Measurements from ENCODE around the gene MNT. TPM values are rescaled to one million over a fixed set of nuclear protein-coding genes. Genes with fewer than 3 reads are reported as not detected.

The MNT gene
- total and polyA plus RNA-seq, 11 donors = 4.1 to 20.4 (median 9.8) TPM

- intact Hi-C loops (cut with DNase I) = no loop called here
- peaks cover 0 to 31% (median 17%) of the 10 kb centered on the region in 12 donors for H3K4me1 ChIP-seq
- H3K9me3 ChIP-seq = no peaks in the 10 kb centered on the region
- TF ChIP-seq POLR2A (IDR thresholded peaks at IDR 0.05) (peak; percentile 39 to 88), CTCF (IDR thresholded peaks at IDR 0.05) (peak in 8 of 12 donors; percentile 14 to 57 (median 32))
- peak within 1 kb of the TSS; percentile 6 to 95 (median 82) for H3K27ac ChIP-seq
- peaks cover 0 to 42% (median 39%) of the 10 kb centered on the region in 9 donors for H3K36me3 ChIP-seq
- WGBS, 4 donors = 0 to 1% (median 0%) methylated on average over 20 to 48 of the region's 48 CpGs
- H3K27me3 ChIP-seq = no peaks in the 10 kb centered on the region
- ATAC-seq (peak; percentile 95 to 99 (median 96)), DNase-seq (peak; percentile 92 to 95 (median 93))
- peak within 1 kb of the TSS; percentile 70 to 96 (median 88) for H3K4me3 ChIP-seq
Measured at GRCh38 chr17:2336215-2336851, 64.5 kb downstream of the MNT start, which contains the start of gene TSR1. Gene TSR1, minus strand, starts transcription at chr17:2336457. Its CDS starts 30 bp downstream, at chr17:2336427.

GRCh38 chr17:2335726-2336214, 65.1 kb downstream of the MNT start:
- Histone ChIP-seq H3K4me3 (peak overlapping the region; percentile 70 to 96 (median 88)), H3K9me3 (no peaks in the 10 kb centered on the region), H3K4me1 (peaks cover 0 to 31% (median 17%) of the 10 kb centered on the region in 12 donors), H3K27ac (peak overlapping the region in 10 of 12 donors; percentile 68 to 95 (median 82)), H3K36me3 (peaks cover 0 to 47% (median 43%) of the 10 kb centered on the region in 9 donors), H3K27me3 (no peaks in the 10 kb centered on the region)
- DNase-seq (no peak), ATAC-seq (no peak)
- WGBS, 4 donors = 2 to 4% (median 3%) methylated on average over 17 of the region's 17 CpGs
- TF ChIP-seq POLR2A (IDR thresholded peaks at IDR 0.05) (no peak), CTCF (IDR thresholded peaks at IDR 0.05) (no peak)
- intact Hi-C loops (cut with DNase I) = no loop called here

Other genes with a start within 250 kb of the MNT start
- 10 to 100 TPM; 12.2 to 38.6 (median 22.1) TPM for gene SMG6, start 97.3 kb downstream of the MNT start, total RNA-seq
- 10 to 100 TPM; 14.7 to 27.2 TPM for gene SMG6, start 97.3 kb downstream of the MNT start, polyA plus RNA-seq
- 10 to 100 TPM in 5 of 9 donors, 1 to 10 TPM in 4; 7.2 to 19.7 (median 11.6) TPM for gene SRR, start 97.1 kb downstream of the MNT start, total RNA-seq
- gene SRR, start 97.1 kb downstream of the MNT start, polyA plus RNA-seq = 1 to 10 TPM; 2.9 to 6.9 TPM
- gene TSR1, start 64.6 kb downstream of the MNT start, total RNA-seq = 10 to 100 TPM; 19.4 to 35.8 (median 22.3) TPM
- 10 to 100 TPM; 12.0 to 26.4 TPM for gene TSR1, start 64.6 kb downstream of the MNT start, polyA plus RNA-seq
- 10 to 100 TPM; 17.0 to 33.8 (median 22.3) TPM for gene SGSM2, start 63.6 kb downstream of the MNT start, total RNA-seq
- gene SGSM2, start 63.6 kb downstream of the MNT start, polyA plus RNA-seq = 10 to 100 TPM; 19.3 to 35.1 TPM
- 10 to 100 TPM; 13.9 to 32.0 (median 24.6) TPM for gene METTL16, start 110.8 kb upstream of the MNT start, total RNA-seq
- 10 to 100 TPM; 15.2 to 24.3 TPM for gene METTL16, start 110.8 kb upstream of the MNT start, polyA plus RNA-seq
- 100 to 1,000 TPM in 8 of 9 donors, 10 to 100 TPM in 1; 80.5 to 154 (median 121) TPM for gene PAFAH1B1, start 192.6 kb upstream of the MNT start, total RNA-seq
- 10 to 100 TPM; 32.6 to 98.4 TPM for gene PAFAH1B1, start 192.6 kb upstream of the MNT start, polyA plus RNA-seq